CD4-positive, alpha-beta T cell (primary cell): Measurements from ENCODE around the gene PHC1. TPM values are rescaled to one million over a fixed set of nuclear protein-coding genes. Genes with fewer than 3 reads are reported as not detected.

ENCODE experiments used
- ATAC-seq: fragments of 200-7000 bp; cut with Tn5 transposase; one replicate; pipeline ENCODE4 v1.10.0; 2022; ENCODE audit warnings: mild to moderate bottlenecking; ENCODE audit not compliant: poor library complexity
- CTCF ChIA-PET: fragments of 350-600 bp; sonication (Branson Sonifier 250); formaldehyde crosslinking; loops from one replicate; lab custom pipeline; 2021; ENCODE audit warnings: antibody characterized with exemption, inconsistent platforms; lab: Charles Lee
- POLR2A ChIA-PET: fragments of 350-600 bp; sonication (Branson Sonifier 250); formaldehyde crosslinking; loops from one replicate; lab custom pipeline; 2021; ENCODE audit warnings: antibody characterized with exemption, inconsistent platforms; lab: Charles Lee
- DNase-seq, 14 experiments: peaks; one replicate each; pipeline ENCODE4 v3.0.0-alpha.2; 2013 to 2020; ENCODE audit warnings: mixed read lengths in 2 of 14
- H3K27ac ChIP-seq, 2 donors: one replicate each; pipeline versions ENCODE4 v1.5.1 to v1.7.0; 2013; ENCODE audit warnings: low read length in 2 of 2, low read depth in 1 of 2, mild to moderate bottlenecking in 1 of 2
- H3K27me3 ChIP-seq, 2 experiments: 1 replicate in 1 of 2; 2 replicates in 1 of 2; pipeline versions ENCODE4 v1.6.1 to v1.7.0; 2013; ENCODE audit warnings: low read length in 2 of 2, control low read depth in 1 of 2, mild to moderate bottlenecking in 1 of 2, moderate library complexity in 1 of 2; ENCODE audit not compliant: insufficient read depth in 2 of 2, control insufficient read depth in 1 of 2
- H3K36me3 ChIP-seq: one replicate; pipeline ENCODE4 v1.6.1; 2013; ENCODE audit warnings: low read length, control low read depth; ENCODE audit not compliant: insufficient read depth
- H3K4me1 ChIP-seq: one replicate; pipeline ENCODE4 v1.6.1; 2013; ENCODE audit warnings: low read length, control low read depth; ENCODE audit not compliant: insufficient read depth
- H3K4me3 ChIP-seq: one replicate; pipeline ENCODE4 v1.5.1; 2013; ENCODE audit warnings: mild to moderate bottlenecking, low read length, moderate library complexity
- H3K9me3 ChIP-seq, 2 experiments: 1 replicate in 1 of 2; 2 replicates in 1 of 2; pipeline versions ENCODE4 v1.6.1 to v1.7.0; 2013; ENCODE audit warnings: low read length in 2 of 2, mild to moderate bottlenecking in 2 of 2, control low read depth in 1 of 2, moderate library complexity in 1 of 2; ENCODE audit not compliant: control insufficient read depth in 1 of 2, insufficient read depth in 1 of 2
- H3K27ac Mint-ChIP-seq: one replicate; pipeline ENCODE4 v1.8.0; 2020; ENCODE audit warnings: mixed read lengths
- H3K27me3 Mint-ChIP-seq: one replicate; pipeline ENCODE4 v1.8.0; 2021; ENCODE audit warnings: mixed read lengths
- H3K36me3 Mint-ChIP-seq: one replicate; pipeline ENCODE4 v1.8.0; 2021; ENCODE audit warnings: low read depth, mixed read lengths
- H3K4me1 Mint-ChIP-seq: one replicate; pipeline ENCODE4 v1.8.0; 2021; ENCODE audit warnings: low read depth, mixed read lengths
- H3K4me3 Mint-ChIP-seq: one replicate; pipeline ENCODE4 v1.8.0; 2020; ENCODE audit warnings: mild to moderate bottlenecking, mixed read lengths
- H3K9me3 Mint-ChIP-seq: one replicate; pipeline ENCODE4 v1.8.0; 2020; ENCODE audit warnings: mixed read lengths
- intact Hi-C, 2 experiments: fragments of 100-400 bp; cut with DNase I in 1 of 2; cut with micrococcal nuclease in 1 of 2; formaldehyde crosslinking; loops; one replicate each; pipeline versions ENCODE4 v1.15.1 to v1.9.0; 2023 to 2025; cut with DNase I, micrococcal nuclease
- total RNA-seq, 174 experiments: library from RNA in 2 of 174; stranded (reverse) in 2 of 174; gene quantifications; one replicate each; pipeline ENCODE4 v1.2.3 and lab custom pipeline; 2021 to 2026
- TF ChIP-seq, protein P1 (sequence below): fragments of 200-600 bp; IDR thresholded peaks from one replicate; pipeline ENCODE4 v1.8.0; 2022; ENCODE audit warnings: antibody characterized with exemption, mild to moderate bottlenecking

Gene PHC1
- total RNA-seq, 2 experiments from 2014 or later = 46.6 to 47.2 TPM

GRCh38 chr12:8950221-8950527 lies 35.9 kb downstream of the PHC1 start:
- peak overlapping the region; percentile 95 to 99 for H3K27ac ChIP-seq
- peak overlapping the region; percentile 79 for H3K4me3 ChIP-seq
- peaks cover 0 to 4% of the 10 kb centered on the region in 2 experiments for H3K9me3 ChIP-seq
- H3K4me3 Mint-ChIP-seq = peak overlapping the region; percentile 91
- H3K27me3 ChIP-seq = no peaks in the 10 kb centered on the region
- H3K4me1 Mint-ChIP-seq = peaks cover 77% of the 10 kb centered on the region
- peak overlapping the region; percentile 93 for H3K27ac Mint-ChIP-seq
- ChIA-PET CTCF (interaction anchor here (0.9 to 7.3 kb wide), 21 partner anchors 8 to 293 kb away, joined by 3 to 75 read pairs (median 6); partner anchors contain the start of gene PHC1), POLR2A (interaction anchor here (0.6 to 4.6 kb wide), 26 partner anchors 11 to 921 kb away, joined by 3 to 71 read pairs (median 5); partner anchors contain the start of genes PHC1 and RIMKLB)
- intact Hi-C loops = loop anchor here (1.0 to 2.0 kb wide), 3 partner anchors 47 to 253 kb away; partner anchors contain the start of gene RIMKLB (in 1 of the 2)
- DNase-seq (no peak), ATAC-seq (peak; percentile 30)
- H3K4me1 ChIP-seq = peaks cover 48% of the 10 kb centered on the region
- H3K36me3 Mint-ChIP-seq = peaks cover 56% of the 10 kb centered on the region
- no peaks in the 10 kb centered on the region for H3K9me3 Mint-ChIP-seq
- peaks cover 11% of the 10 kb centered on the region for H3K36me3 ChIP-seq
- no peaks in the 10 kb centered on the region for H3K27me3 Mint-ChIP-seq
- TF ChIP-seq, protein P1, sequence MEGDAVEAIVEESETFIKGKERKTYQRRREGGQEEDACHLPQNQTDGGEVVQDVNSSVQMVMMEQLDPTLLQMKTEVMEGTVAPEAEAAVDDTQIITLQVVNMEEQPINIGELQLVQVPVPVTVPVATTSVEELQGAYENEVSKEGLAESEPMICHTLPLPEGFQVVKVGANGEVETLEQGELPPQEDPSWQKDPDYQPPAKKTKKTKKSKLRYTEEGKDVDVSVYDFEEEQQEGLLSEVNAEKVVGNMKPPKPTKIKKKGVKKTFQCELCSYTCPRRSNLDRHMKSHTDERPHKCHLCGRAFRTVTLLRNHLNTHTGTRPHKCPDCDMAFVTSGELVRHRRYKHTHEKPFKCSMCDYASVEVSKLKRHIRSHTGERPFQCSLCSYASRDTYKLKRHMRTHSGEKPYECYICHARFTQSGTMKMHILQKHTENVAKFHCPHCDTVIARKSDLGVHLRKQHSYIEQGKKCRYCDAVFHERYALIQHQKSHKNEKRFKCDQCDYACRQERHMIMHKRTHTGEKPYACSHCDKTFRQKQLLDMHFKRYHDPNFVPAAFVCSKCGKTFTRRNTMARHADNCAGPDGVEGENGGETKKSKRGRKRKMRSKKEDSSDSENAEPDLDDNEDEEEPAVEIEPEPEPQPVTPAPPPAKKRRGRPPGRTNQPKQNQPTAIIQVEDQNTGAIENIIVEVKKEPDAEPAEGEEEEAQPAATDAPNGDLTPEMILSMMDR = peak; percentile 10

- TF ChIP-seq, protein P1 = peak; percentile 37
- Mint-ChIP-seq H3K27ac (peak overlapping the region; percentile 93), H3K36me3 (peaks cover 48% of the 10 kb centered on the region), H3K4me1 (peaks cover 79% of the 10 kb centered on the region), H3K9me3 (no peaks in the 10 kb centered on the region), H3K27me3 (no peaks in the 10 kb centered on the region), H3K4me3 (peak overlapping the region; percentile 91)
- peak overlapping the region; percentile 79 for H3K4me3 ChIP-seq
- peaks cover 0 to 8% of the 10 kb centered on the region in 2 experiments for H3K9me3 ChIP-seq
- peak; percentile 19 for ATAC-seq
- peaks cover 4% of the 10 kb centered on the region for H3K36me3 ChIP-seq
- H3K27me3 ChIP-seq = no peaks in the 10 kb centered on the region
- H3K27ac ChIP-seq = peak overlapping the region; percentile 95 to 99
- CTCF ChIA-PET = interaction anchor here (1.4 to 7.3 kb wide), 14 partner anchors 7 to 97 kb away, joined by 5 to 75 read pairs (median 11); partner anchors contain the start of gene PHC1
- intact Hi-C loops = loop anchor here (1.0 to 2.0 kb wide), 6 partner anchors 46 to 254 kb away; partner anchors contain the start of gene RIMKLB (in 1 of the 2)
- peaks cover 56% of the 10 kb centered on the region for H3K4me1 ChIP-seq
- POLR2A ChIA-PET = interaction anchor here (0.6 to 4.6 kb wide), 22 partner anchors 11 to 1242 kb away, joined by 3 to 71 read pairs (median 5); partner anchors contain the start of genes PHC1 and RIMKLB
- DNase-seq = peak in 4 of 14 experiments; percentile 19 to 76 (median 70)
Measured at GRCh38 chr12:8950702-8951478, 36.6 kb downstream of the PHC1 start.

- intact Hi-C loops = loop anchor here (1.0 to 2.0 kb wide), 5 partner anchors 45 to 255 kb away; partner anchors contain the start of gene RIMKLB (in 1 of the 2)
- TF ChIP-seq, protein P1 = no peak
- Mint-ChIP-seq H3K4me3 (peak overlapping the region; percentile 91), H3K27ac (peak overlapping the region; percentile 93), H3K27me3 (no peaks in the 10 kb centered on the region), H3K9me3 (no peaks in the 10 kb centered on the region), H3K4me1 (peaks cover 72% of the 10 kb centered on the region), H3K36me3 (peaks cover 40% of the 10 kb centered on the region)
- Histone ChIP-seq H3K27ac (peak overlapping the region; percentile 95 to 99), H3K4me3 (peak overlapping the region; percentile 79), H3K27me3 (no peaks in the 10 kb centered on the region), H3K36me3 (no peaks in the 10 kb centered on the region), H3K9me3 (peaks cover 0 to 15% of the 10 kb centered on the region in 2 experiments), H3K4me1 (peaks cover 64% of the 10 kb centered on the region)
- DNase-seq (peak in 4 of 14 experiments; percentile 41 to 73 (median 64)), ATAC-seq (no peak)
- ChIA-PET CTCF (interaction anchor here (0.6 to 7.3 kb wide), 10 partner anchors 38 to 112 kb away, joined by 3 to 75 read pairs (median 14); no protein-coding TSS in a partner anchor), POLR2A (interaction anchor here (0.7 to 4.6 kb wide), 12 partner anchors 10 to 307 kb away, joined by 3 to 71 read pairs (median 20); no protein-coding TSS in a partner anchor)
Measured at GRCh38 chr12:8951744-8952143, 37.4 kb downstream of the PHC1 start.
